Stomach (tissue), 9 donors: Measurements from ENCODE around the gene ULK4. TPM values are rescaled to one million over a fixed set of nuclear protein-coding genes. Genes with fewer than 3 reads are reported as not detected.

Experiments used
- DNase-seq, 2 donors: peaks; one replicate each; pipeline versions ENCODE4 v3.0.0 to v3.0.0-alpha.2; 2013 to 2019
- H3K27ac ChIP-seq, 5 donors: fragments of 200-600 bp in 4 of 5; sonication (generic) in 4 of 5; one replicate each; pipeline ENCODE4 v1.5.1; 2013 to 2019; ENCODE audit warnings: mild to moderate bottlenecking in 1 of 5, moderate library complexity in 1 of 5
- H3K27me3 ChIP-seq, 3 donors: fragments of 200-600 bp; sonication (generic); one replicate each; pipeline ENCODE4 v1.5.1; 2017 to 2019; ENCODE audit warnings: mixed run types in 1 of 3
- H3K36me3 ChIP-seq, 4 donors: fragments of 200-600 bp; sonication (generic); 1 replicate in 3 of 4; 2 replicates in 1 of 4; pipeline ENCODE4 v1.5.1; 2016 to 2019
- H3K4me1 ChIP-seq, 4 donors: fragments of 200-600 bp; sonication (generic); one replicate each; pipeline ENCODE4 v1.5.1; 2016 to 2019
- H3K4me3 ChIP-seq, 4 donors: fragments of 200-600 bp; sonication (generic) in 3 of 4; one replicate each; pipeline ENCODE4 v1.5.1; 2016 to 2019; ENCODE audit warnings: mild to moderate bottlenecking in 1 of 4
- H3K9me3 ChIP-seq, 4 donors: fragments of 200-600 bp; sonication (generic); one replicate each; pipeline ENCODE4 v1.5.1; 2016 to 2019
- CTCF ChIP-seq, 7 experiments: fragments of 450-650 bp in 4 of 7; fragments of 200-600 bp in 3 of 7; sonication (generic) in 3 of 7; IDR thresholded peaks; one replicate each; pipeline ENCODE4 v1.5.1; 2016 to 2019; ENCODE audit warnings: antibody characterized with exemption in 7 of 7, control low read depth in 2 of 7, mild to moderate bottlenecking in 1 of 7
- EP300 ChIP-seq: sonication (generic); formaldehyde crosslinking; IDR thresholded peaks from one replicate; pipeline ENCODE4 v1.6.1; 2017; ENCODE audit warnings: antibody characterized with exemption
- POLR2A ChIP-seq, 4 donors: fragments of 450-650 bp; IDR thresholded peaks; one replicate each; pipeline ENCODE4 v1.6.1; 2016; ENCODE audit warnings: antibody characterized with exemption in 4 of 4, control low read depth in 2 of 4, mild to moderate bottlenecking in 1 of 4, moderate library complexity in 1 of 4
- POLR2AphosphoS5 ChIP-seq, 3 donors: sonication (generic); formaldehyde crosslinking; IDR thresholded peaks; one replicate each; pipeline ENCODE4 v1.6.1; 2016; ENCODE audit warnings: antibody characterized with exemption in 3 of 3
- WGBS, 5 donors: extraction: QIAGEN DNeasy Blood & Tissue Kit in 3 of 5; methylation state at CpG; one replicate each; pipeline versions ENCODE4 v1.1.5 to v1.1.7; 2013 to 2018; 5-methylcytosine and 5-hydroxymethylcytosine counted together
- intact Hi-C: fragments of 100-400 bp; cut with DNase I; formaldehyde crosslinking; loops from one replicate; pipeline ENCODE4 v1.15.1; 2023; ENCODE audit warnings: low total_unique reads
- polyA plus RNA-seq, 3 donors: library from polyadenylated mRNA; stranded (reverse); fragments of 200-250 nt; gene quantifications; one replicate each; pipeline ENCODE4 v1.2.3, GENCODE V29; 2013
- total RNA-seq, 5 donors: library from RNA; depleted of rRNA; stranded (reverse); fragments of >200 nt; gene quantifications; one replicate each; pipeline versions ENCODE4 v1.1.0 to v1.2.3, GENCODE V29; 2014 to 2016
- donor health status: healthy with polysubstance abuse.
- donor health status: Bipolar disorder and iron deficiency.
- donor health status: healthy.

ULK4 gene
- total and polyA plus RNA-seq, 8 donors, result 1.6 to 150 (median 7.4) TPM

DNA sequence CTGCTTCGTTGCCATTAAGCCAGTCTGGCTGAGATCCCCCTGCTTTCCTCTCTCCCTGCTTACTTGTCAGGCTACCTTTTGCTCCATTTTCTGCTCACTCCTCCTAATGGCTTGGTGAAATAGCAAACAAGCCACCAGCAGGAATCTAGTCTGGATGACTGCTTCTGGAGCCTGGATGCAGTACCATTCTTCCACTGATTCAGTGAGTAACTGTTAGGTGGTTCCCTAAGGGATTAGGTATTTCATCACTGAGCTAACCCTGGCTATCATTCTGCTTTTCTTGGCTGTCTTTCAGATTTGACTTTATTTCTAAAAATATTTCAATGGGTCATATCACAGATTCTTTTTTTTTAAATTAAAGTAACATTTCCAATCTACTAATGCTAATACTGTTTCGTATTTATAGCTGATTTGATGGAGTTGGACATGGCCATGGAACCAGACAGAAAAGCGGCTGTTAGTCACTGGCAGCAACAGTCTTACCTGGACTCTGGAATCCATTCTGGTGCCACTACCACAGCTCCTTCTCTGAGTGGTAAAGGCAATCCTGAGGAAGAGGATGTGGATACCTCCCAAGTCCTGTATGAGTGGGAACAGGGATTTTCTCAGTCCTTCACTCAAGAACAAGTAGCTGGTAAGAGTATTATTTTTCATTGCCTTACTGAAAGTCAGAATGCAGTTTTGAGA, 737.6 kb downstream of the ULK4 start:
- Histone ChIP-seq H3K4me1 (peaks cover 33 to 59% (median 46%) of the 10 kb centered on the region in 4 donors), H3K27ac (peak overlapping the region in 1 of 5 donors; percentile 34), H3K4me3 (no peak overlapping the region), H3K27me3 (no peaks in the 10 kb centered on the region), H3K36me3 (peaks cover 28 to 53% (median 52%) of the 10 kb centered on the region in 4 donors), H3K9me3 (no peaks in the 10 kb centered on the region)
- TF ChIP-seq CTCF (IDR thresholded peaks at IDR 0.05), result no peak
- TF ChIP-seq POLR2AphosphoS5 (IDR thresholded peaks at IDR 0.05), result peak in 1 of 3 donors; percentile 36
- TF ChIP-seq POLR2A (IDR thresholded peaks at IDR 0.05), result no peak
- TF ChIP-seq EP300, result no peak
- intact Hi-C loops, result no loop called here
- no peak for DNase-seq
- WGBS, 5 donors, result 75 to 85% (median 80%) methylated on average over 3 of the region's 3 CpGs

GRCh38 chr3:41223691-41224090, 738.2 kb downstream of the ULK4 start:
- Histone ChIP-seq H3K9me3 (no peaks in the 10 kb centered on the region), H3K36me3 (peaks cover 28 to 48% (median 47%) of the 10 kb centered on the region in 4 donors), H3K4me1 (peaks cover 33 to 60% (median 51%) of the 10 kb centered on the region in 4 donors), H3K27me3 (no peaks in the 10 kb centered on the region), H3K4me3 (no peak overlapping the region), H3K27ac (peak overlapping the region in 1 of 5 donors; percentile 34)
- intact Hi-C loops, result no loop called here
- TF ChIP-seq POLR2AphosphoS5 (IDR thresholded peaks at IDR 0.05) (no peak), POLR2A (IDR thresholded peaks at IDR 0.05) (no peak), CTCF (IDR thresholded peaks at IDR 0.05) (no peak), EP300 (no peak)
- WGBS, 5 donors, result 81 to 91% (median 86%) methylated on average over 2 of the region's 2 CpGs
- no peak for DNase-seq

DNA sequence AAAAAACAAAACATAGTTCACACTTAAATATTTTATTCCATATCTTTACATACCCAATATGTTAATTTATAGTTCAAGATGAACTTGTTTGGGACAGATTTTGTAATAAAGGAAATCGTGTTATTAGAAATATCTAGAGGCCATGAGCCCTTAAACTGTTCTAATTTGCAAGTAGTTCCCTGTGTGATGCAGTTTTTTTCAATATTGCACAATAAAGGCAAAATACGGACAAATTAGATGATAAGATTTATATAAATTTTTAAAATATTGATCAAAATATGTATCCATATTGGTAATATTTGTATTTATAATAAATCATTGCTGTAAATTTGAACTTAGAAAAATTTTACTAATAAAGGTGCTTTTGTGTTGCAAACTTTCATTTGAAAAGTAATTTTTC, 738.8 kb downstream of the ULK4 start:
- Histone ChIP-seq H3K27ac (no peak overlapping the region), H3K36me3 (peaks cover 28 to 42% (median 41%) of the 10 kb centered on the region in 4 donors), H3K9me3 (no peaks in the 10 kb centered on the region), H3K4me1 (peaks cover 33 to 65% (median 53%) of the 10 kb centered on the region in 4 donors), H3K27me3 (no peaks in the 10 kb centered on the region), H3K4me3 (no peak overlapping the region)
- no peak for TF ChIP-seq CTCF (IDR thresholded peaks at IDR 0.05)
- intact Hi-C loops, result no loop called here
- WGBS, 5 donors, result 74 to 82% (median 75%) methylated on average over 2 of the region's 2 CpGs
- DNase-seq, result no peak

DNA sequence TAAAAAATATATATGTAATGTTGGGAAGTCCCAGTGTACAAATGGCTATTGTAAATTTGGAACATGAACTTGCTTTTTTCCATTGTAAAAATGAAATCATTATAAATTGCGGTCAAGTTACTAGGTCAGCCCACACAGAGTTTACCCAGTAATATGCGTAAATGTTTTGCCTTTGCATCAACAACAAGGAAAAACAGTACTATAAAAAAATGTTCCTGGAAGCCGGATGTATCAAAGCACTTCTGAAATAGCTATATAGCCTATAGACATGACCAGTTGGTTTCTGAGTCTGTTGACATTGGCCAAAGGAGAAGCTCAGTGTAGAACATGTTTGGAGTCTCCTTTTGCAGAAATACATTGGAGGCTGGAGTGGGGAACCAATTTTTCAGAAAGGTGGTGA, 739.4 kb downstream of the ULK4 start:
- no peak for DNase-seq
- intact Hi-C loops, result no loop called here
- no peaks in the 10 kb centered on the region for H3K9me3 ChIP-seq
- TF ChIP-seq POLR2A (IDR thresholded peaks at IDR 0.05) (no peak), POLR2AphosphoS5 (IDR thresholded peaks at IDR 0.05) (no peak), EP300 (no peak), CTCF (IDR thresholded peaks at IDR 0.05) (no peak)
- H3K27ac ChIP-seq, result no peak overlapping the region
- H3K27me3 ChIP-seq, result no peaks in the 10 kb centered on the region
- H3K36me3 ChIP-seq, result peaks cover 28 to 36% (median 35%) of the 10 kb centered on the region in 4 donors
- H3K4me3 ChIP-seq, result no peak overlapping the region
- 55 to 77% (median 67%) methylated on average over 3 of the region's 3 CpGs for WGBS, 5 donors
- H3K4me1 ChIP-seq, result peaks cover 33 to 71% (median 58%) of the 10 kb centered on the region in 4 donors
